Fibroblast of skin of left biceps (primary cell): Measurements from ENCODE around the gene THBS1.

ENCODE experiments used
- DNase-seq, 2 experiments: peaks; one replicate each; pipeline ENCODE4 v3.0.0-alpha.2; 2013; ENCODE audit warnings: low read depth in 2 of 2

The THBS1 gene

DNA sequence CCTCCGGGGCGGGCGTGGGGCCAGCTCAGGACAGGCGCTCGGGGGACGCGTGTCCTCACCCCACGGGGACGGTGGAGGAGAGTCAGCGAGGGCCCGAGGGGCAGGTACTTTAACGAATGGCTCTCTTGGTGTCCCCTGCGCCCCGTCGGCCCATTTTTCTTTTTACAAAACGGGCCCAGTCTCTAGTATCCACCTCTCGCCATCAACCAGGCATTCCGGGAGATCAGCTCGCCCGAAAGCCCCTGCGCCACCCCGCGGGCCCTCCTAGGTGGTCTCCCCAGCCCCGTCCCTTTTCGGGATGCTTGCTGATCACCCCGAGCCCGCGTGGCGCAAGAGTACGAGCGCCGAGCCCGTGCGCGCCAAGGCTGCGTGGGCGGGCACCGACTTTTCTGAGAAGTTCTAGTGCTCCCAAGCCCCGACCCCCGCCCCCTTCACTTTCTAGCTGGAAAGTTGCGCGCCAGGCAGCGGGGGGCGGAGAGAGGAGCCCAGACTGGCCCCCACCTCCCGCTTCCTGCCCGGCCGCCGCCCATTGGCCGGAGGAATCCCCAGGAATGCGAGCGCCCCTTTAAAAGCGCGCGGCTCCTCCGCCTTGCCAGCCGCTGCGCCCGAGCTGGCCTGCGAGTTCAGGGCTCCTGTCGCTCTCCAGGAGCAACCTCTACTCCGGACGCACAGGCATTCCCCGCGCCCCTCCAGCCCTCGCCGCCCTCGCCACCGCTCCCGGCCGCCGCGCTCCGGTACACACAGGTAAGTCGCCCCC lies at the start of gene THBS1:
TSS of gene THBS1 (plus strand) at position 595 of the 757 bp plus-strand sequence. CDS start 779 bp downstream, outside the sequence.
- peak; percentile 97 for DNase-seq

DNA sequence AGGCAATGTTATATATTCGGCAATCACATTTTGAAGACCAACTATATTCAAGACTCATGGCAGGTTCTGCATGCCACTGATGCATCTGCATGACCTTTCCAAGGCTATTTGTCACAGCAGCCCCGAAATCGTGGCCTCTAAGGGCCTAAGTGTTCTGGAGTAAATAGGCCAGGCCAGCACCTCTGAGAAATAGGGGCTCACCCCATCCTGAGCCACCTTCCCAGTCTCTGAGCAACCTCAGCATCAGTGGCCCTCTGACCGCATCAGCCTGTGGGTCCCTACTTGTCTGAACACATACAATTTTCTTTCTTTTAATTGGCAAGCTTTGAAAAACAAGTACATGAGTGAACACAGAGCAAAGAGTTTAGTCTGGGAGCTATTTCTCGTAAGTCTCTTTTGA lies 45.9 kb upstream of the THBS1 start:
- no peak for DNase-seq

DNA sequence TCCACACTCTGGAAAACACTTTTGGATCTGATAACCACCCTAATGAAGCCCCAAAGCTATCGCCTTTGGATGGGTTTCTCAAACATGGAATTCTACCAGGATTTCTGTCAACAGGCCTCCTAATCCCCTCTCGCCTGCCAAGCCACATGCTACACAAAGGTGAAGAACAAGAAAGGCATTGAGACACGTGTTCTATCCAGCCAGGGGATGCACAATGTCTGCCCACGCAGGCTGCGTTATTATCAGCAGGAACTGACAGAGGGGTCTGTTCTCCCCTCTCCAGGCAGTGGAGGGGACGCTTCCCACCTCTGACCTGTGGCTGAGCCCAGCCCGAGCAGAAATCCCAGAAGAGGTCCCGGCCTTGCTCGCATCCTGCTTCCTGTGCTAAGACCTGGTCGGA lies 45.4 kb upstream of the THBS1 start:
- DNase-seq = no peak

DNA sequence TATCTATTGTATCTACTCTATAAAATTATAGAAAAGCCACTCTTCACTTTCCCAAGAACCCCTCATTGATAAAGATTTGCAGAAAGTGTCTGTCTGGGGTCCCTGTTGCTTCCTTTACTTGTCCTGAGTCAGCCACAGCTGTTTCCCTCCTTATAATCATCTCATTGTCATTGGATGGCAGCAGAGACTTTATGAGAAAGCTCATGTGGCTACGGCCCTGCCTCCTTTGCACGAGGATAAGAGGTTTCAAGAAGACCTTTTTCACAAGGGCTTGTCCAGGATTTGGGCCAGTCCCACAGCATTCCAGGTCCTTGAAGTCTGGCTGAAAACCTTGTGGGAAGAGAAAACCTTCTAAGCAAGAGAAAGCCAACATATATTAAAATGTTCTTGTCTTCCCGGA lies 41.9 kb upstream of the THBS1 start:
- no peak for DNase-seq

GRCh38 chr15:39539466-39539865 lies 41.4 kb upstream of the THBS1 start:
- no peak for DNase-seq

DNA sequence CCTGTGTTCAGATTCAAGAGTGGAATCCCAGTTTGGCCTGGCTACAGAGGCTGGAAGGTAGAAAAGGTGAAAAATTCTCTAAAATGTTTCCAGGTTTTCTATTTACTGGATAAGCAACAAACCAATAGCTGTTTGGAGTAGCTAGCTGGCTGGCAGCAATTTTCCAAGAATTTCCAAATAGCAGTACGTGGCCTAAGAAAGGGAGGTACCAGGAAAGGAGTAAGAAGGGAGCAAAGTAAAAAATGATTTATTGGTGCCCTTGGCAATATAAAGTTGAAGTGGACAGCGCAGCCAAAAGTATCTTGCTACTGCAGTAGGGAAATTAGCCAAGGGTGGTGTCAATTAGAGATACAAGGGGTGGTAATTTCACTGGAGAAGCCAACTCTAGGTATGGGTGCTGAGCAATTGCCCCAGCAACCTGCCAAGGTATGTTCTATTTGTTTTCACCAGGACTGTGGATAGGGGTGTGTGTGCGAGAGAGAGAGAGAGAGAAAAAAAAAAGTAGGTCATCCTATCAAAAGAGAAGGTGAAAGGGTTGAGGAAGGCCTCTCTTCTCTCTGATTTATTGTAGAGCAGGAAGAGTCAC lies 40.8 kb upstream of the THBS1 start:
- DNase-seq = no peak

DNA sequence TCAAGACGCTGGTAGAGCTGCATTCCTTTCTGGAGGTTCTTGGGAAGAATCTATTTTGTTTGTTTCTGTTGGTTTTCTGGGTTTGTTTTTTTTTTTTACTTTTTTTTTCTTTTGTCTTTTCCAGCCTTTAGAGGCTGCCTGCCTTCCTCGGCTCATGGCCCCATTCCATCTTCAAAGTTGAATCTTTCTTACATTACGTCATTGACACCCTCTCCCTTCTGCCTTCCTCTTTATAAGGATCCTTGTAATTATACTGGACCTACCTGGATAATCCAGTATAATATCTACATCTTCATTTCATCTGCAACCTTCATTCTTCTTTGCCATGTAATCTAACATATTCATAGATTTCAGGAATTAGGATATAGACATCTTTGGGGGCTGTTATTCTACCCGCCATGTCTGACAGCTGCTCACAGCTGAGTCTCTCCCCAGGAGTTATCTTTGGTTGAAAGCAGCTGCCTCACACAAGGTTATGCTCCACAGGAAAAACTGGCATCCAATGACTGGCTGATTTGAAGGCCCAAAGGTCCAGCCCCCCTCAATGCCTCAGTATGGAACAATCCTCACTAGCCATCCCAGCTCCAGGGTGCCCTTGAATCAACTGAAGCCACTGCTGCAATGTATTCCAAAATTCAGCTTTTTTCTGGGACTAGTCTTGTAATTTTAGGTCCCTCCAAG lies 38.4 kb upstream of the THBS1 start:
- no peak for DNase-seq

DNA sequence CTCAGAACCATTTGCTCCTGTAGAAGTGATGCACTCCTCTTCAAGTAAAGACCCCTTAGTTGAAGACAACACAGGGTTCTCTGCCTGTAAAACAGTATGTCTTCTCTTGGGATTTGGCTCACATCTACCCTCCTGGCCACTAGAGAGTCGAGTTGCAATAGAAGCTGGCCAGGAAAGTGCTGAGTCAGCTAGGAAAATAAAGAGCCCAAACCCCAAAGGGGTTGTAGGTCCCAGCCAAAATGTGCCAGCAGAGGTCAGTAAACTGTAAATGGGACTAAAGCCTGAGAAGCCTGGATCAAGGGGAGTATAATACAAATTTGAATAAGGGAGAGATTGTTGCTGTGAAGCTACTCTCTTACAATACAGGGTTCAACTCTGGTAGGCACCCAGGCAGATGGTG lies 37.2 kb upstream of the THBS1 start:
- no peak for DNase-seq

GRCh38 chr15:39546842-39547241 lies 34.0 kb upstream of the THBS1 start:
- no peak for DNase-seq

DNA sequence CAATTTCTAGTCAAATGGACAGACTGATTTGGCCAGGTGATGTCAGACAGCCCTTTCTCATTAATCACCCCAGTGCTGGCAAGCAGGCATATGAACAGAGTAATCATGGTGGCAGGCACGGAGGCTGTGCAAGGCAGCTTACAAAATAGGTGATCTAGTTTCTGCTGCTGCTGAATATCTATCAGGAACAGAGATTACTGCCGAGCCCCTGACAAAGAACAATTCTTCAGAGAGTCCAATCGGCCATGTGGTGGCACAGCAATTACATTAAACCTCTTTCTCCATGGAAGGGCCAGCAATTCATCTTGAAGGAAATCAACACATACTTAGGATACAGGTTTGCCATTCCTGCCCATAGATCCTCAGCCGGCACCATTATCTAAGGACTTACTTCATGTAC lies 32.3 kb upstream of the THBS1 start:
- DNase-seq = no peak

GRCh38 chr15:39549912-39550311 lies 31.0 kb upstream of the THBS1 start:
- DNase-seq = peak in 1 of 2 experiments; percentile 10

DNA sequence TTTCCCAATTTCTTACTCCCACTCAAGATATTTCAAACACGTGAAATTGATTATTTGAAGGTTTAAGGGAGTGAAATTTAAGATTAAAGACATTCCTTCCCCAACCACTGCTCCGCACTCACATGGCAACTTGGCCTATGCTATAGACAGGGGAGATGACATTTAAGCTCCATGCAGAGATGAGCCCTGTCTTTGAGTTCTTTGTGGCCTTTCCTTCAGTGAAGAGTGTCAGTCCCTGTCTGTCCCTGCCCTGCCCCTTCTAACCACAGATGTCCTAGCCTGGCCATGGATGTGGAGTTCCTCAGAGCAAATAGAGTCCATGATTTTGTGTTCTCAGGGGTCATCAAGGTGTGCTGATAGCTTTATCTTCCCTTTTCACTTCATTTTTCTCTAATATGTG lies 29.4 kb upstream of the THBS1 start:
- no peak for DNase-seq

- DNase-seq = no peak
These were observed 28.3 kb upstream of the THBS1 start for GRCh38 chr15:39552556-39552955.

DNA sequence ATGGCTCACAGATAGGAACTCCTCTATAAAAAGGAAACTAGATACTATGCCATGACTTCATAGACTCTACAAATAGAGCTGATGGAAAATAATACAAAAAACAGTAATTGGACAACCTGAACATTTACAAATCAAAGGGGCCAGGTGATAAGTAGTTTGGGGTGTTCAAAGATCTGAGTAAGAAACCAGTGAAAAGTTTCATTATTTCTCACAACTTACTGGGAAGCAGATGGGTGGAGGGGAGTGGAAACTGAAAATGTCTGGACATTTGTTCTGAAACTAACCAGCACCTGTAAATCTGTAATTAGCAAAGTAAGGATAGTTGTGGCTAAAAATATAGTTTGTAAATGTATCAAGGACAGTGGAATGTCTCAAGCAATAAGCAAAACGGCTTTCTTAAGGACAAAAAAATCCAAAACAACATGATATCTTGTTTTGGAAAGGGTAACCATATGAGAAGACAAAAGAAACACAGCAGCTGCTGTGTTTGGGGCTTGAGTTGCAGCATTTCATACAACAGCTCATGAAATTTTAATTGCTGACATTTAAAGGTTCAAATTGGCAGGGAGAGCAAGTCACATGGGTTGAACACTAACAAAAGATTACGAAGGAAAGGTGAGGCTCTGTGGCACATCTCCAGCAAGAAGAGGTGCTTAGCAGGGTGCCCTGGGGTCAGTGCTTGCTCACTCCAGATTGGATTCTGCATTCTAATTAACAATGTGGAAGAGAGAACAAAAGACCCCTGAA lies 26.8 kb upstream of the THBS1 start:
- DNase-seq = no peak

DNA sequence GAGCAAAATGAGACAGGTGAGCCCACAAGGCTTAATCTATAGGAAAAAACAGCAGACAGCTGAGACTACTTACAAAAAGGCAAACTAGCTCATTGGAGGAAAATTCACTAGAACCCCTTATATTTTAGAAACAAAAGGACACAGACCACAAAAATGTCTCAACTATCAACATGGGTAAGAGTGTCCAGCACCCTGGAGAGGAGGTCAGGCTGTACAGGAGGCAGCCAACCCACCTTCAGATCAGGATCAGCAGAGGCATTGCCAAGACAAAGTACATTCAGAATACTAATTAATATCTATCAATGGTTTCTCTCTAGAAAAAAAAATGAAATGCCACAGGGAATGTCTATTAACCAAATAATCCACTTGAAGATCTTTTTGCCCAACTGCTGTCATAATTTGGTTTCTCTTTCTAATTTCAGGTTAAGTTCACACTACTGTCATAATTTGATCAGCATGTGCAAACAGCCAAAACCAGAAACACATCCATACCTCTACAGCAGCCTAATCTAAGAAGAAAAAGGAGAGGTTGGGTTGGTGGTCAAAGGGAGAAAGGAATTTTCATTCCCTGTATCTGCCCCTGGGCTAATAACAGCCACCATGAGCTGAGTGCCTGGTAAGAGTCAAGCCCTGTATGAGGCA lies 26.0 kb upstream of the THBS1 start:
- DNase-seq = no peak

DNA sequence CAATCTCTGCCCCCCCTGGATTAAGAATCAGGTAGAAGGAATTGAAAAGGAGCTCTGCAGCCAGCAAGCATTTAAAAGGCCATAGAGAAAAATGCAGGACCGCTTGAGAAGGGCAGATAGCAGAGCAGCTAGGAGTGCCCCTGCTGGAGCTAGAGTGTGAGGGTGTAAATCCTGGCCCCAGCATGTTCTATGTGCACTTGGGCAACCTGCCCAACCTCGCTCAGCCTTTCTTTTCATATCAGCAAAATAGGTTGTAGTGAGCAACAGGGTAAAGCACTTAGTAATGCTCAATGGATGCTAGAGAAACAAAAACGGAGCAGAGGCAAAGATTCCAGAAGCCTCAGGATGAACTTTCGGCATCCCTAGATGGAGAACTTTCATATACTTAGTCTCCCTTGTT lies 25.0 kb upstream of the THBS1 start:
- DNase-seq = no peak

DNA sequence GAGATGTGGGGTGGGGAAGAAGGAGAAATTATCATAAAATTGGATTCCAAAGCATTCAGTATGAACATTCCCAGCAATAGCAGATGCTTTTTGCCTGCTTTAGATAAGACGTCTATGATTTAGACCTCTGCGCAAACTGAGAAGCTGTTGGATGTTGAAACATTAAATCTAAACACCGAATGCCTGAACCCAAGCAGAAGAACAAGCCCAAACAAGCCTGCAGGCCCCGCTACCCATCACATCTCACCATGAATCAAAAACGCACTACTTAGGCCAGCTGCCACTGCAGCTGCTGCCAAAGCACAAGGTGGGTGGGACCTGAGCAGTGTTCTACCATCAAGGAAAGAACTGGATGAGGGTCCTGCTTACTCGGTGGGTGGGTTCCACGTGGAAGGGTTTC lies 24.4 kb upstream of the THBS1 start:
- DNase-seq = no peak

- no peak for DNase-seq
These were observed 22.5 kb upstream of the THBS1 start for GRCh38 chr15:39558421-39558820.

DNA sequence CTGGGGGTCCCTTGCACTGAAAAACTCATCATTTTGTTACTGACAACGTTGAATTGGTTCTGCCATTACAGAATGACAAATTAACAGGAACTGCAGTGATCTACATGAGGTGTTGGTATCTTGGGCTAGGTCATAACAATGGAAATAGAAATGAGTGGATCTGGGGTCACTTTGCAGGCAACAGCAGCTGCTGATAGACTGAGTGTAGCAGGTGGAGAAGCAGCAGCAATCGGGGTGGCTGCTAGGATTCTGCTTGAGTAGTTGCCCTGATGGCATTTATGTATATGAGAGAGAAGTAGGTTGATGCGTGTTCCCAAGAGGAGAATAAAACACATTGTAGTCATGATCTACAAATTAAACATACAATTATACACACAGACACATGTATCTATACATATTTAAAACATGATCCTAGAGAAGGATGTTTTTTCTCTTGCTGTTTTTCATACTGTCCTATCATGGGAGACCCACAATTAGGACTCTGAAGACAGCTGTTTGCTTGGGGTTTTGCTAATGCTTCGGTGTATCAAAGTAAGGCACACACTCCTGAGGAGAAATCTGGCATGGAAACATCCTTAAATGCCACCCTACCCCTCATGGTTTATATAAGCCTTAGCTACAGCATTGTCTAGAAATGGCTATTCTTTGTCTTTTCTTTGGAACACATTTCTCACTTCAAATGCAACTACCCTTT lies 15.8 kb upstream of the THBS1 start:
- no peak for DNase-seq

GRCh38 chr15:39565851-39566250 lies 15.0 kb upstream of the THBS1 start:
- DNase-seq = no peak

- no peak for DNase-seq
These were observed 7.6 kb upstream of the THBS1 start for GRCh38 chr15:39573287-39573686.
